Progenitor cell of endocrine pancreas (in vitro differentiated cells): ENCODE results near the gene KIF16B. TPM values are rescaled to one million over a fixed set of nuclear protein-coding genes. Genes with fewer than 3 reads are reported as not detected.

ENCODE experiments used
- DNase-seq: peaks from one replicate; pipeline ENCODE4 v3.0.0; 2021; ENCODE audit warnings: low spot score; ENCODE audit not compliant: unreplicated experiment
- H3K27ac Mint-ChIP-seq: 2 replicates; pipeline ENCODE4 v1.8.0; 2021; ENCODE audit warnings: mild to moderate bottlenecking, moderate library complexity, mixed read lengths
- H3K27me3 Mint-ChIP-seq: 2 replicates; pipeline ENCODE4 v1.8.0; 2021; ENCODE audit warnings: mixed read lengths
- H3K36me3 Mint-ChIP-seq: 2 replicates; pipeline ENCODE4 v1.8.0; 2022; ENCODE audit warnings: mixed read lengths; ENCODE audit not compliant: insufficient read depth
- H3K4me1 Mint-ChIP-seq: 2 replicates; pipeline ENCODE4 v1.8.0; 2021; ENCODE audit warnings: low read depth, mixed read lengths
- H3K4me3 Mint-ChIP-seq: 2 replicates; pipeline ENCODE4 v1.8.0; 2021; ENCODE audit warnings: low read depth, mild to moderate bottlenecking, moderate library complexity, mixed read lengths
- H3K9me3 Mint-ChIP-seq: 2 replicates; pipeline ENCODE4 v1.8.0; 2021; ENCODE audit warnings: low read depth, mixed read lengths
- total RNA-seq: library from RNA; stranded (reverse); gene quantifications from 2 replicates; pipeline ENCODE4 v1.2.1, GENCODE V29; 2021
- TF ChIP-seq, protein P1 (sequence below): fragments of 200-600 bp; sonication (generic); IDR thresholded peaks from one replicate; pipeline ENCODE4 v1.5.0; 2021; ENCODE audit warnings: antibody characterized with exemption, mild to moderate bottlenecking; ENCODE audit not compliant: unreplicated experiment

KIF16B gene
- total RNA-seq, 1 donor from 2014 or later, result 10.8 TPM

GRCh38 chr20:16580620-16581019 lies 7.4 kb upstream of the KIF16B start:
- Mint-ChIP-seq H3K4me3 (no peak overlapping the region), H3K27me3 (no peaks in the 10 kb centered on the region), H3K27ac (no peak overlapping the region), H3K36me3 (no peaks in the 10 kb centered on the region), H3K4me1 (peaks cover 9% of the 10 kb centered on the region), H3K9me3 (no peaks in the 10 kb centered on the region)
- DNase-seq, result no peak
- TF ChIP-seq, protein P1, sequence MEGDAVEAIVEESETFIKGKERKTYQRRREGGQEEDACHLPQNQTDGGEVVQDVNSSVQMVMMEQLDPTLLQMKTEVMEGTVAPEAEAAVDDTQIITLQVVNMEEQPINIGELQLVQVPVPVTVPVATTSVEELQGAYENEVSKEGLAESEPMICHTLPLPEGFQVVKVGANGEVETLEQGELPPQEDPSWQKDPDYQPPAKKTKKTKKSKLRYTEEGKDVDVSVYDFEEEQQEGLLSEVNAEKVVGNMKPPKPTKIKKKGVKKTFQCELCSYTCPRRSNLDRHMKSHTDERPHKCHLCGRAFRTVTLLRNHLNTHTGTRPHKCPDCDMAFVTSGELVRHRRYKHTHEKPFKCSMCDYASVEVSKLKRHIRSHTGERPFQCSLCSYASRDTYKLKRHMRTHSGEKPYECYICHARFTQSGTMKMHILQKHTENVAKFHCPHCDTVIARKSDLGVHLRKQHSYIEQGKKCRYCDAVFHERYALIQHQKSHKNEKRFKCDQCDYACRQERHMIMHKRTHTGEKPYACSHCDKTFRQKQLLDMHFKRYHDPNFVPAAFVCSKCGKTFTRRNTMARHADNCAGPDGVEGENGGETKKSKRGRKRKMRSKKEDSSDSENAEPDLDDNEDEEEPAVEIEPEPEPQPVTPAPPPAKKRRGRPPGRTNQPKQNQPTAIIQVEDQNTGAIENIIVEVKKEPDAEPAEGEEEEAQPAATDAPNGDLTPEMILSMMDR, result no peak

DNA sequence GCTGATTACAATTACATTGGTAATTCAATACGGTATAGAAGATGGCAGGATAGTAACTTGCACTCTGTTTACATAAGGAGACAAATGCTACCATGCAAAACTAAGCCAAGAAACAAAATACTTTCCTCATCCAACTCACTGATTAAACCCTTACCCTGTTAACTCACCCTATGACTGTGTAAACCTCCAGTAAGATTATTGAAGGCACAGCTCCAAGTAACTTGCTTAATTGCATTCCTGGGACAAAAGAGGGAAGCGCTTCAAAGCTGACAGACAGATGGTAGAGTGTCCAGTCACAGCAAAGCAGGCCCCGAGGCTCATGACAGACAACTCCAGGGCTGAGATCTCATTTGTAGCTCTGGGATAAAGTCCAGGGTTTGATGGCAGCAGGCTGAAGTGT lies 6.9 kb upstream of the KIF16B start:
- no peak for DNase-seq
- Mint-ChIP-seq H3K36me3 (no peaks in the 10 kb centered on the region), H3K27ac (no peak overlapping the region), H3K27me3 (peaks cover 3% of the 10 kb centered on the region), H3K9me3 (no peaks in the 10 kb centered on the region), H3K4me3 (no peak overlapping the region), H3K4me1 (peaks cover 14% of the 10 kb centered on the region)
- TF ChIP-seq, protein P1, result no peak

GRCh38 chr20:16576219-16576618 lies 3.0 kb upstream of the KIF16B start:
- TF ChIP-seq, protein P1, result no peak
- no peaks in the 10 kb centered on the region for H3K36me3 Mint-ChIP-seq
- no peak overlapping the region for H3K4me3 Mint-ChIP-seq
- DNase-seq, result no peak
- H3K27ac Mint-ChIP-seq, result no peak overlapping the region
- H3K9me3 Mint-ChIP-seq, result no peaks in the 10 kb centered on the region
- H3K4me1 Mint-ChIP-seq, result peaks cover 26% of the 10 kb centered on the region
- peaks cover 4% of the 10 kb centered on the region for H3K27me3 Mint-ChIP-seq

DNA sequence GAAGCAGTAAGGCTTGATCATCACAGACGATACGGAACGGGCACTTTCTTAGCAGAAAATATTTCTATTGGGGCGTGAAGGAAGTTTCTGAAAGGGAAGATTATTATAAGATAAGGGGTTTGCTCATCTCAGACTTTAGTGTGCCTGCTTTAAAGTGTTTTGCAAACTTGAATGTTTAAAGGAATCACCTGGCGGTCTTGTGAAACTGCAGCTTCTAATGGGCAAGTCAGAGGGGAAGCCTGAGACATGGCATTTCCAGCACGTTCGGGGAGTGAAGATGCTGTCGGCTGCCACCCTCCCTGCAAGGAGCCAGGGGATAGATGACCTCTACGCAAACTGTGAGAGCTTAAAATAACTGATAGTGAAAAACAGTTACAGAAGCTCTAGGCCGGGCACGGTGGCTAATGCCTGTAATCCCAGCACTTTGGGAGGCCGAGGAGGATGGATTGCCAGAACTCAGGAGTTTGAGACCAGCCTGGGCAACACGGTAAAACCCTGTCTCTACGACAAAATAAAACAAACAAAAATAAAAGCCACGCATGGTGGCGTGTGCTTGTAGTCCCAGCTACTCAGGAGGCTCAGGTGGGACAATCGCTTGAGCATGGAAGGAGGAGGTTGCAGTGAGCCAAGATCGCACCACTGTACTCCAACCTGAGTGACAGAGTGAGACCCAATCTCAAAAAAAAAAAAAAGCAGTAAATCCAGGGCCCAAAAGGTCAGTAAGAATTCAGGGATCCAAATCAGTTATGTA lies 2.3 kb upstream of the KIF16B start:
- DNase-seq, result no peak
- Mint-ChIP-seq H3K9me3 (no peaks in the 10 kb centered on the region), H3K36me3 (no peaks in the 10 kb centered on the region), H3K4me1 (peaks cover 28% of the 10 kb centered on the region), H3K27ac (peak overlapping the region; percentile 47), H3K4me3 (peak overlapping the region; percentile 77), H3K27me3 (peaks cover 4% of the 10 kb centered on the region)
- TF ChIP-seq, protein P1, result no peak

- Mint-ChIP-seq H3K4me1 (peaks cover 25% of the 10 kb centered on the region), H3K4me3 (peak overlapping the region; percentile 77), H3K9me3 (no peaks in the 10 kb centered on the region), H3K27ac (peak overlapping the region; percentile 79), H3K36me3 (no peaks in the 10 kb centered on the region), H3K27me3 (peaks cover 4% of the 10 kb centered on the region)
- TF ChIP-seq, protein P1, result no peak
- DNase-seq, result peak; percentile 61
These were observed 1.6 kb upstream of the KIF16B start for GRCh38 chr20:16574656-16575355.
